ENCODE results near the gene MRPL49.

DNA sequence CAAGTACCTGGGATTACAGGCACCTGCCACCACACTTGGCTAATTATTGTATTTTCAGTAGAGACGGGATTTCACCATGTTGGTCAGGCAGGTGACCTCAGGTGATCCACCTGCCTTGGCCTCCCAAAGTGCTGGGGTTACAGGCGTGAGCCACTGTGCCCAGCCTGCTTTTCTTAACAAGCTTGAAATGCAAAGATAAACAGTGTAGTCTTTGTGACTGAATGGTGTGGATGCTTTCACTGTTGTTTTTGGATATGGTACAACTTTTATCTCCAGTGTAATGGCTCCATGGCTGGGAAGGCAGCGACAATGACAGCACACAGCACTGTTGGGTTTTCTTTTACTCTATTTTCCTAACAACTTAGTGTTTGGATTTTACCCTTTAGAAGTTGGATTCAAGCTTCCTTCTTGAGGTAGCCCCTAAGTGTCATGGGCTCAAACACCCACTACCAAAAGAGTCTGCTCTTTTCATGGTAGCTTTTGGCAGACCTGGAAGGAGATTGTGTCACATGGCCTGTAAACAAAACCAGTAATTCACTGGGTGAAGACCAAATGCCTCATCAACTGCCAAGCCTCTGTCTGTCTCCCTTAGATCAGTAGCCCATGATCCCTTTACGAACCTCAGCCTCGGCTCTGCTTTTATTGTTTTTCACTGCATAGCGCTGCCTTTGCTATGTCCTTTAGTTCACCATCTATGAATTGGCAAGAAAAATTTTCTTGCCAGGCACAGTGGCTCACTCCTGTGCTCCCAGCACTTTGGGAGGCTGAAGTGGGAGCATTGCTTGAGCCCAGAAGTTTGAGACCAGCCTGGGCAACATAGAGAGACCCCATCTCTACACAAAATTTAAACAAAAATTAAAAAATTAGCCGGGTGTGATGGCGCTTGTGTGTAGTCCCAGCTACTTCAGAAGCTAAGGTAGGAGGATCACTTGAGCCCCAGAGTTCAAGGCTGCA, 19.7 kb upstream of the MRPL49 start:
- TF ChIP-seq, protein P1, sequence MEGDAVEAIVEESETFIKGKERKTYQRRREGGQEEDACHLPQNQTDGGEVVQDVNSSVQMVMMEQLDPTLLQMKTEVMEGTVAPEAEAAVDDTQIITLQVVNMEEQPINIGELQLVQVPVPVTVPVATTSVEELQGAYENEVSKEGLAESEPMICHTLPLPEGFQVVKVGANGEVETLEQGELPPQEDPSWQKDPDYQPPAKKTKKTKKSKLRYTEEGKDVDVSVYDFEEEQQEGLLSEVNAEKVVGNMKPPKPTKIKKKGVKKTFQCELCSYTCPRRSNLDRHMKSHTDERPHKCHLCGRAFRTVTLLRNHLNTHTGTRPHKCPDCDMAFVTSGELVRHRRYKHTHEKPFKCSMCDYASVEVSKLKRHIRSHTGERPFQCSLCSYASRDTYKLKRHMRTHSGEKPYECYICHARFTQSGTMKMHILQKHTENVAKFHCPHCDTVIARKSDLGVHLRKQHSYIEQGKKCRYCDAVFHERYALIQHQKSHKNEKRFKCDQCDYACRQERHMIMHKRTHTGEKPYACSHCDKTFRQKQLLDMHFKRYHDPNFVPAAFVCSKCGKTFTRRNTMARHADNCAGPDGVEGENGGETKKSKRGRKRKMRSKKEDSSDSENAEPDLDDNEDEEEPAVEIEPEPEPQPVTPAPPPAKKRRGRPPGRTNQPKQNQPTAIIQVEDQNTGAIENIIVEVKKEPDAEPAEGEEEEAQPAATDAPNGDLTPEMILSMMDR (IDR thresholded peaks at IDR 0.05), result no peak
- TF ChIP-seq POLR2AphosphoS5 (IDR thresholded peaks at IDR 0.05) (no peak), POLR2A (IDR thresholded peaks at IDR 0.05) (no peak)

All from upper lobe of left lung (tissue), 4 donors.